ENCODE measurements around the gene SLC35A5.
A peak's percentile ranks its signal among the peaks of the same experiment; 100 is the strongest.

Gene SLC35A5

DNA sequence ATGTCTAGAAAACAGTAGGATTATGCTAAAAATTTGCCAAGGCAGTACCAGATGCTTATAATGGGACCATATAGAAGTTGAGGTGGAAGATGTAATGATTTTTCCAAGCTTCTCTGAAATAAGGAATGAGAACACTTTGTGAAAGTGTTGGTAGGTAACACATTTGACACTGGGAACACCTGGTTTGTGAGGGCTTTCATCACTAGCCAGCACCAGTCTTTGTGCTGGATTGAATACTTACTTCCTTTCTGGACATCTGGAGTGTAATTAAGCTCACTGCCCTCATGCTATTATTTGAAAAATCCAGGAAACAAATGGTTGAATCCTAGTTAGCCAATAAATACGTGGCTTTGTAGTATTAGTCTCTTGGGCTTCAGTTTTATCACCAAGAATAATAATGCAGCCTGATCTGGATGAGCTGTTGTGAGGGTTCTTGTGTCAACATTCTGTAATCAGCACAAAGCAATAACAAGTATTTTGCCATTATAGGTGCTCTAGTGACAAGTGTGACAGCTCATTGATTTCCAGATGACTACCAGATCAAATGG lies 66.1 kb downstream of the SLC35A5 start:
- H3K36me3 ChIP-seq (replicated peaks): peaks cover 59% of the 10 kb centered on the region
- H3K27me3 ChIP-seq (replicated peaks): no peaks in the 10 kb centered on the region
- no peak for TF ChIP-seq CTCF (IDR thresholded peaks at IDR 0.05; ENCODE audit: low read depth, low read length, missing control alignments)
- in situ Hi-C loops (cut with HindIII; ENCODE audit: low pct_ligation_motif_present, low sequenced_read_pairs): no loop called here
- no peak overlapping the region for H3K27ac ChIP-seq
- no peak overlapping the region for H3K4me3 ChIP-seq (ENCODE audit: low read depth, low read length)
- DNase-seq: no peak

- no peak for TF ChIP-seq CTCF (IDR thresholded peaks at IDR 0.05; ENCODE audit: low read depth, low read length, missing control alignments)
- peak; percentile 81 for DNase-seq
- no peaks in the 10 kb centered on the region for H3K27me3 ChIP-seq (replicated peaks)
- in situ Hi-C loops (cut with HindIII; ENCODE audit: low pct_ligation_motif_present, low sequenced_read_pairs): no loop called here
- no peak overlapping the region for H3K4me3 ChIP-seq (ENCODE audit: low read depth, low read length)
- peaks cover 53% of the 10 kb centered on the region for H3K36me3 ChIP-seq (replicated peaks)
- H3K27ac ChIP-seq: peak overlapping the region; percentile 3
These were observed 67.6 kb downstream of the SLC35A5 start for GRCh38 chr3:112629425-112629824.

DNA sequence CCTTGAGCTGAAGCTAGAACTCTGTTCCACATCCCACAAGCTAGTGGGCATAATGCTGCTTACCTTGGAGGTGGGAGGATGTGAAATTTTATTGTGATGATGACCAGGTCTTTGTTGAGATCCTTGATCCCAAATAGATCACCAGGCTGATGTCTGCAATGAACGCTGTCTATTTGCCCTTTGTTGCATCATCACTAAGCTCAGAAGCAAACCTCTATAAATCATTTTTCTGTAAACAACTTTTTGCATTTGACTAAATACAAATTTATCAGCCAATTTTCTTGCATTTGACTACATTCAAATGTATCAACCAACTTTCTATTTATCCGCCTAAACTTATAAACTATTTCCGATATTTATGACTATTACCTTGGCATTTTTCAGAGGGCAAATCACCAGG lies 69.4 kb downstream of the SLC35A5 start:
- Histone ChIP-seq H3K27ac (no peak overlapping the region), H3K36me3 (replicated peaks) (peaks cover 47% of the 10 kb centered on the region), H3K4me3 (ENCODE audit: low read depth, low read length) (no peak overlapping the region), H3K27me3 (replicated peaks) (no peaks in the 10 kb centered on the region)
- TF ChIP-seq CTCF (IDR thresholded peaks at IDR 0.05; ENCODE audit: low read depth, low read length, missing control alignments): no peak
- in situ Hi-C loops (cut with HindIII; ENCODE audit: low pct_ligation_motif_present, low sequenced_read_pairs): no loop called here
- no peak for DNase-seq

DNA sequence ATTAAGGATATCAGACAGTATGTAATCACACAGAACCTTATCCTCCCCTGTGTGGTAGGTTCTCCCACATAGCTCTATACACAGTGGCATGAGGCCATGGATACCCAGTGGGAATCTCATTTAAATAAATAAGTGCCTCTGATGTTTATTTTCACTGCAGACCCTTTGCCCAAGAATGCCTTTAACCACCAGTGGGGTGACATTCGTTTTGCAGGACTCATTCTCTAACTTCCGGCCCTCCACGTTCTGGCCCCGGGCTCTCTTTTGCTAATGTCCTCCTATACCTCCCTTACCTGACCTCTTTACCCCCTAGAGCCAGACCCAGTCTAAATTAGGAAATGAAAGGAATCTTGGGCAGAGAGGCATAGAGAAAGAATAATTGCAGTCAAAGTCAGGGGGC lies 70.8 kb downstream of the SLC35A5 start:
- no peak for DNase-seq
- Histone ChIP-seq H3K4me3 (ENCODE audit: low read depth, low read length) (no peak overlapping the region), H3K27me3 (replicated peaks) (no peaks in the 10 kb centered on the region), H3K36me3 (replicated peaks) (peaks cover 43% of the 10 kb centered on the region), H3K27ac (peak overlapping the region; percentile 12)
- in situ Hi-C loops (cut with HindIII; ENCODE audit: low pct_ligation_motif_present, low sequenced_read_pairs): no loop called here
- TF ChIP-seq CTCF (IDR thresholded peaks at IDR 0.05; ENCODE audit: low read depth, low read length, missing control alignments): no peak

DNA sequence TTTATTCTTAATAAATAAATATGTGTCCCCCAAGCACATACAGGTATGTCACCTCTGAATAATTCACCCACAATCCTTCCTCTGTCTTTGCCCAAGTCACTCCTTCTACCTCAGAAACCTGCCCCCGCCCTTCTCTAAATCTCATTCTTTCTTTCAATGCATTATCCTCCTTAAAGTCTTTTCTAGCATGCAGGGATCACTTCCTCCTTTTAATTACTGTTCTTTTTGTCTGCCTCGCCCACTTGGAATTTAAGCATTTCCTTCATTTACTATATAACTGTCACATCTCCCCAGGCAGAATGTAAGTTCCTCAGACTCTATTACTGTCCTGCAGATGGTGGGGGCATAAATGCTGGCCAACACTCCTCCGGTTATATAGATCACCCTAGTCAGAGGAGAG lies 71.3 kb downstream of the SLC35A5 start:
- no peak for TF ChIP-seq CTCF (IDR thresholded peaks at IDR 0.05; ENCODE audit: low read depth, low read length, missing control alignments)
- peak overlapping the region; percentile 12 for H3K27ac ChIP-seq
- no peak for DNase-seq
- peaks cover 40% of the 10 kb centered on the region for H3K36me3 ChIP-seq (replicated peaks)
- no peaks in the 10 kb centered on the region for H3K27me3 ChIP-seq (replicated peaks)
- in situ Hi-C loops (cut with HindIII; ENCODE audit: low pct_ligation_motif_present, low sequenced_read_pairs): no loop called here
- no peak overlapping the region for H3K4me3 ChIP-seq (ENCODE audit: low read depth, low read length)

- H3K4me3 ChIP-seq (ENCODE audit: low read depth, low read length): no peak overlapping the region
- in situ Hi-C loops (cut with HindIII; ENCODE audit: low pct_ligation_motif_present, low sequenced_read_pairs): no loop called here
- no peaks in the 10 kb centered on the region for H3K27me3 ChIP-seq (replicated peaks)
- no peak for DNase-seq
- no peak for TF ChIP-seq CTCF (IDR thresholded peaks at IDR 0.05; ENCODE audit: low read depth, low read length, missing control alignments)
- H3K36me3 ChIP-seq (replicated peaks): peaks cover 38% of the 10 kb centered on the region
- no peak overlapping the region for H3K27ac ChIP-seq
These were observed 71.9 kb downstream of the SLC35A5 start for GRCh38 chr3:112633757-112634156.

All from brain microvascular endothelial cell (primary cell).